Measurements from ENCODE around the gene CFAP46.

The CFAP46 gene

GRCh38 chr10:132985546-132985900 lies 43.2 kb upstream of the CFAP46 start:
- 93 to 94% methylated on average over 3 to 4 of the region's 6 CpGs for WGBS, 2 experiments (ENCODE audit: insufficient coverage in 2 of 2)
- Histone ChIP-seq H3K4me1 (ENCODE audit: control insufficient read depth, insufficient read depth, low read length, poor library complexity, severe bottlenecking) (peaks cover 7% of the 10 kb centered on the region), H3K27ac (ENCODE audit: low read depth, low read length, severe bottlenecking) (no peak overlapping the region), H3K4me3 (ENCODE audit: extremely low read depth, insufficient read depth, low read length, poor library complexity, severe bottlenecking) (no peak overlapping the region), H3K9me3 (ENCODE audit: control insufficient read depth, low read length) (no peaks in the 10 kb centered on the region), H3K36me3 (ENCODE audit: control insufficient read depth, insufficient read depth, low read length) (no peaks in the 10 kb centered on the region)

DNA sequence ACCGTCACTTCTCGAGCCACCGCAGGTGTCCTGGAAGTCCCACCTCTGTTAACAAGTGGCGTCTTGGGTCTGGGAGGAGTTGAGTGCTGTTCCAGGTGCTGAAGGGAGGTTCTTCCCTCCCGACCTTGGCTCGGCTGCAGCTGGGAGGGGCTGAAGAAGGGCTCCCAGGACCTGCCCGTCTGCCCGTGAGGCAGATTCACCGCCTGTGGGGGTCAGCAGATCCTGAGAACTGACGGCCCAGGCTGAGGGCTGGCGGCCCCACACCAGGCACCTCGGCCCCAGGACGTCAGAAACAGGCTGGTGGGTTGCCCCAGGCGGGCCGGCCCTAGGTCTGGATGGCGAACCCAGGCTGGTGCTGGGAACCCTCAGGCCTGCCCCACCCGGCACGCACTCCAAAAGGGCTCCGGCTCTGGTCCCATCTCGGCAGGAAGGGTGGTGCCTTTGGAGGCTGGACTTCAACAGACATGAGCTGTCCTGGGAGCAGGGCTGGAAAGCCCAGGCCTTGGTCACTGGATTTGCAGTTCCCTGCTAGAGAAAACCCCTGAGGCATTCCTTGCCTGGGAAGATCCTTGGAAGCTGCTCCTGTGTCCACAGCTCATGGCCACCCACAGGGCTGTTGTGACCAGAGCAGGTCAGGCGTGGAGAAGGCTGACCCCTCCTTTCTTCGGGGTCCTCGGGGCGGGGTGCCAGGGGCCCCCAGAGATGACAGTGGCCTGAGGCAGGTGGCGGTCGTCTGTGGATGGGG lies 42.6 kb upstream of the CFAP46 start:
- Histone ChIP-seq H3K4me1 (ENCODE audit: control insufficient read depth, insufficient read depth, low read length, poor library complexity, severe bottlenecking) (peaks cover 7% of the 10 kb centered on the region), H3K4me3 (ENCODE audit: extremely low read depth, insufficient read depth, low read length, poor library complexity, severe bottlenecking) (no peak overlapping the region), H3K36me3 (ENCODE audit: control insufficient read depth, insufficient read depth, low read length) (no peaks in the 10 kb centered on the region), H3K9me3 (ENCODE audit: control insufficient read depth, low read length) (no peaks in the 10 kb centered on the region), H3K27ac (ENCODE audit: low read depth, low read length, severe bottlenecking) (no peak overlapping the region)
- WGBS, 2 experiments (ENCODE audit: insufficient coverage in 2 of 2), result 57 to 58% methylated on average over 25 of the region's 26 CpGs

GRCh38 chr10:132984008-132984295 lies 41.6 kb upstream of the CFAP46 start:
- Histone ChIP-seq H3K4me1 (ENCODE audit: control insufficient read depth, insufficient read depth, low read length, poor library complexity, severe bottlenecking) (peaks cover 7% of the 10 kb centered on the region), H3K9me3 (ENCODE audit: control insufficient read depth, low read length) (no peaks in the 10 kb centered on the region), H3K27ac (ENCODE audit: low read depth, low read length, severe bottlenecking) (no peak overlapping the region), H3K4me3 (ENCODE audit: extremely low read depth, insufficient read depth, low read length, poor library complexity, severe bottlenecking) (no peak overlapping the region), H3K36me3 (ENCODE audit: control insufficient read depth, insufficient read depth, low read length) (no peaks in the 10 kb centered on the region)
- 88 to 91% methylated on average over 28 to 29 of the region's 29 CpGs for WGBS, 2 experiments (ENCODE audit: insufficient coverage in 2 of 2)

DNA sequence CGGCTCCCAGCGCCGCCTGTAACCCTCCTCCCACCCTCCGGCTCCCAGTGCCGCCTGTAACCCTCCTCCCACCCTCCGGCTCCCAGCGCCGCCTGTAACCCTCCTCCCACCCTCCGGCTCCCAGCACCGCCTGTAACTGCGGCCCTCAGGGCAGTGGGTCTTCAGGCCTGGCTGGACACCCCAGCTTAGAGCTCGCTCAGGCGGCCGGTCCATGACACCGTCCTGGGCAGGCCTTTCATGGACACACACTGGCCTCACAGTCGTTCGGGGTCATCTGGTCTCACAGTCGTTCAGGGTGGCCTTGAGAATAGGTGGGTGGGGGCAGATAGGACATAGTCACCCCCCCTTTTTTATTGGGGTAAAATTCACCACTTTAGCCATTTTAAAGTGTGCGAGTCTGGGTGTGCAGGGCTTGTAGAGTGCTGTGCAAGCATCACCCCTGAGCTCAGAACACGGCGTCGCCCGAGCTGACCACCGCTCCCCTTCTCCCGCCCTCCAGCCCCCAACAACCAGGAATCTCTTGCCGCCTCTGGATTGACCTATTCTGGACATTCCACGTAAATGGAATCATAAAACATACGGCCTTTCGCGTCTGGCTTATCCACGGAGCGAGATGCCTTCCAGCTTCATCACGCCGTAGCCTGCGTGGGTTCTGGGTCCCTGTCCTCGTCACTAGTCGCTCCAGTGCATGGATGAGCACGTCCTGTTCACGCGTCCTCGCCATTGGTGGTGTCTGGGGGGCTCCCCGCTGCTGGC lies 41.1 kb upstream of the CFAP46 start:
- Histone ChIP-seq H3K4me3 (ENCODE audit: extremely low read depth, insufficient read depth, low read length, poor library complexity, severe bottlenecking) (no peak overlapping the region), H3K4me1 (ENCODE audit: control insufficient read depth, insufficient read depth, low read length, poor library complexity, severe bottlenecking) (peaks cover 7% of the 10 kb centered on the region), H3K27ac (ENCODE audit: low read depth, low read length, severe bottlenecking) (no peak overlapping the region), H3K9me3 (ENCODE audit: control insufficient read depth, low read length) (no peaks in the 10 kb centered on the region), H3K36me3 (ENCODE audit: control insufficient read depth, insufficient read depth, low read length) (no peaks in the 10 kb centered on the region)
- WGBS, 2 experiments (ENCODE audit: insufficient coverage in 2 of 2), result 94 to 97% methylated on average over 28 to 33 of the region's 42 CpGs

DNA sequence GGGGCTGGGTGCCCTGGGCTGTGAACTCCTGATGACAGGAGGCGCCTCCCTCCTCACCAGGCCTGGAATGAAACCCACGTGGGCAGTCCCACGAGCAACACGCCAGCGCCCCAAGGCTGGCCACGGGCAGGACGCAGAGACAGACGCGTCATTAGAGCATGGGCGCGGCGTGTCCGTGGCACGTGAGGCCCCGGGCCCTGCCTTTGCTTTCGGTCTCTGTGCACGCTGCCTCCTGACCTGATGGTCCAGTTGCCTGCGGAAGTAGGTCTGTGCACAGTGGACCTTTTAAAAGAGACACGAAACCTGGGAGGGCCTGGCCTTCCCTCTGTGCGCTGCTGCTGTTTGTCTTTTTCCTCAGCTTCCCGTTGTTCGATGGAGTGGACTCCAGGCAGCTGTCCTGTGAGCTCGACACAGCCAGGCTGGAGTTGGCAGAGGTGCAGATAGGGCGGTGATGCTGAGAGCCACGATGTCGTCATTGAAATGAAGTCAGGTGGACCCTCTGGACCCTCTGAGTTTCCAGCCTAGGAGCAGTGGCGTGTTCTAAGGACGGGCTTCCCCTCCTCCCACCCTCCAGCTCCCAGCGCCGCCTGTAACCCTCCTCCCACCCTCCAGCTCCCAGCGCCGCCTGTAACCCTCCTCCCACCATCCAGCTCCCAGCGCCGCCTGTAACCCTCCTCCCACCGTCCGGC lies 40.1 kb upstream of the CFAP46 start:
- Histone ChIP-seq H3K36me3 (ENCODE audit: control insufficient read depth, insufficient read depth, low read length) (no peaks in the 10 kb centered on the region), H3K9me3 (ENCODE audit: control insufficient read depth, low read length) (no peaks in the 10 kb centered on the region), H3K4me1 (ENCODE audit: control insufficient read depth, insufficient read depth, low read length, poor library complexity, severe bottlenecking) (peaks cover 7% of the 10 kb centered on the region), H3K27ac (ENCODE audit: low read depth, low read length, severe bottlenecking) (no peak overlapping the region), H3K4me3 (ENCODE audit: extremely low read depth, insufficient read depth, low read length, poor library complexity, severe bottlenecking) (no peak overlapping the region)
- WGBS, 2 experiments (ENCODE audit: insufficient coverage in 2 of 2), result 89% methylated on average over 24 to 28 of the region's 36 CpGs

DNA sequence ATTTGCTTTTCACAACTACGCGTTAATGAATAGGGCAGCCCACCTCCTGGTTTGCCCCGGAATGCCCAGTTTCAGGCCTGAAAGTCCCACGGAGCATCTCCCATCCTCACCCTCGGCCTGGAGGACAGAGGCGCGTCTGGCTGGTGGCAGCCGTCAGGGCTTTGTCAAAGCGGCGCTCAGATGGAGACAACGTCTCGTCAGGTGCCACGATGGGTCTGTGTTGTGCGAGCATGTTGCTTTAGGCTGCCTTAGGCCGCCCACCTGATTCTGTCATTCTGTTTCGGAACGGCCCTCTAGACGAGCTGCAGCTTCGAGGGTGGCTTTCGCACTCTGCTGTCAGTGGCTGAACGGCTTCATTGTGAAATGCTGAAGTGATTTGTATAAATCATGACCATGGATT lies 39.4 kb upstream of the CFAP46 start:
- Histone ChIP-seq H3K27ac (ENCODE audit: low read depth, low read length, severe bottlenecking) (no peak overlapping the region), H3K4me3 (ENCODE audit: extremely low read depth, insufficient read depth, low read length, poor library complexity, severe bottlenecking) (no peak overlapping the region), H3K9me3 (ENCODE audit: control insufficient read depth, low read length) (no peaks in the 10 kb centered on the region), H3K36me3 (ENCODE audit: control insufficient read depth, insufficient read depth, low read length) (no peaks in the 10 kb centered on the region), H3K4me1 (ENCODE audit: control insufficient read depth, insufficient read depth, low read length, poor library complexity, severe bottlenecking) (peaks cover 7% of the 10 kb centered on the region)
- 85 to 90% methylated on average over 20 to 21 of the region's 21 CpGs for WGBS, 2 experiments (ENCODE audit: insufficient coverage in 2 of 2)

GRCh38 chr10:132981173-132981555 lies 38.8 kb upstream of the CFAP46 start:
- H3K4me1 ChIP-seq (ENCODE audit: control insufficient read depth, insufficient read depth, low read length, poor library complexity, severe bottlenecking), result peaks cover 7% of the 10 kb centered on the region
- no peak overlapping the region for H3K4me3 ChIP-seq (ENCODE audit: extremely low read depth, insufficient read depth, low read length, poor library complexity, severe bottlenecking)
- H3K36me3 ChIP-seq (ENCODE audit: control insufficient read depth, insufficient read depth, low read length), result no peaks in the 10 kb centered on the region
- H3K27ac ChIP-seq (ENCODE audit: low read depth, low read length, severe bottlenecking), result no peak overlapping the region
- 92% methylated on average over 13 to 17 of the region's 17 CpGs for WGBS, 2 experiments (ENCODE audit: insufficient coverage in 2 of 2)
- no peaks in the 10 kb centered on the region for H3K9me3 ChIP-seq (ENCODE audit: control insufficient read depth, low read length)

DNA sequence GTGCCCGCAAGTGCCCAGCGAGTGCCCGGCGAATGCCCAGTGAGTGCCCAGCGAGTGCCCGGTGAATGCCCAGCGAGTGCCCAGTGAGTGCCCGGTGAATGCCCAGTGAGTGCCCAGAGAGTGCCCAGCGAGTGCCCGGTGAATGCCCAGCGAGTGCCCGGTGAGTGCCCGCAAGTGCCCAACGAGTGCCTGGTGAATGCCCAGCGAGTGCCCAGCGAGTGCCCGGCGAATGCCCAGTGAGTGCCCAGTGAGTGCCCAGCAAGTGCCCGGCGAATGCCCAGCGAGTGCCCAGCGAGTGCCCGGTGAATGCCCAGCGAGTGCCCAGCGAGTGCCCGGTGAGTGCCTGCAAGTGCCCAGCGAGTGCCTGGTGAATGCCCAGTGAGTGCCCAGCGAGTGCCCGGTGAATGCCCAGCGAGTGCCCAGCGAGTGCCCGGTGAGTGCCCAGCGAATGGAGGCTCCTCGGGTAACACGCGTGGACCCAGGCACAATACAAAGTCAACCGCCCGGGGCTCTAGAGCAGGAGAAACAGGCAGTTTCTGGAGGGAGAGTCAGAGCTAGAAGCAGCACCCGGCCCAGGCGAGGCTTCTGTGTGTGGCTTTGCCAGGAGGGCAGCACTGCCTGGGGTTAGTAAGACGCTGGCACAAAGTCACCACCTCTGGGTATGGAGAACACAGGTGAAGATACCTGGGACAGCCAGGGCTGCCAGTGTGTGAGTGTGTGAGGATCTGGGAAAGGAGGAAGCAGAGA lies 38.2 kb upstream of the CFAP46 start:
- 88 to 89% methylated on average over 39 to 41 of the region's 41 CpGs for WGBS, 2 experiments (ENCODE audit: insufficient coverage in 2 of 2)
- Histone ChIP-seq H3K9me3 (ENCODE audit: control insufficient read depth, low read length) (no peaks in the 10 kb centered on the region), H3K4me3 (ENCODE audit: extremely low read depth, insufficient read depth, low read length, poor library complexity, severe bottlenecking) (no peak overlapping the region), H3K4me1 (ENCODE audit: control insufficient read depth, insufficient read depth, low read length, poor library complexity, severe bottlenecking) (peaks cover 7% of the 10 kb centered on the region), H3K27ac (ENCODE audit: low read depth, low read length, severe bottlenecking) (no peak overlapping the region), H3K36me3 (ENCODE audit: control insufficient read depth, insufficient read depth, low read length) (no peaks in the 10 kb centered on the region)

DNA sequence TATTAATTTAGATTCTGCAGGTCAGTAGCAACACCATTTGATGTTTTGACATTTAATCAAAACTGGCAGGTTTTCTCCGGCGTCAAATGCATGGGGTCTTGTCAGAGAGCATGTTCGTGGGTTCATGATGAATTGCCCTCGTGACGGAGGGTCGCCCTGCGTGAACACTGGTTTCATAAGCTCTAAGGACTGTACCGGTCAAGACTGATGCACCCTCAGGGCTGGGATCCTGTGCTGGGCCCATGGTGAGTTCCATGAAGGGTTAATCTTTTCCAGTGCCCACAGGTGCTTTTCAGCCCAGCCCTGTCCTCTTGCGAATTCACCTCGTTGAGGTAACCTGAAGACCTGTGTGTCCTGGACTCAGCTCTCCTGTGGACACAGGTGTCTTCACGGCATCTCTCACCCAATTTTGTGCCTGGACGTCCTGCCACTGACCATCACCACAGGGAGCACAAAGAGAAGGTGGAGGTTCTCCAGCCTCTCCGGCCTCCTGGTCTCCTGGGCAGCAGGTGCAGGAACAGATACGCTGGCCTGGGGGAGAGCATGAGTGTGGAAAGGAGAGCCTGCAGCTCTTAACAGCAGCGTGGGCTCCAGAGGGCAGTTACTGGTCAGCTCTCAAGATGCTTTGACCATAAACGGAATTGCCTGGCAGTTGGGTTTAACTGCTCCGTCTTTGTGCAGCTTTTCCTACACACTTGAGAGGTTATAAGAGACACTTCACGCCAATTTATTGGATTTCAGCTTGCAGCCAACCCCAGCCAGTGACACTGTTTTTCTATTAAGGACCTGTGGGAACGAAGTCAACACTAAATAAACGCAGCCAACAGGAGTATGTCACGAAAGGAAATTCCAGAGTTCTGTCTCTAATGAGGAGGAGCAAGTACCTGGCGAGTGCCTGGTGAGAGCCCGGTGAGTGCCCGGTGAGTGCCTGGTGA lies 37.4 kb upstream of the CFAP46 start:
- Histone ChIP-seq H3K27ac (ENCODE audit: low read depth, low read length, severe bottlenecking) (no peak overlapping the region), H3K9me3 (ENCODE audit: control insufficient read depth, low read length) (no peaks in the 10 kb centered on the region), H3K4me3 (ENCODE audit: extremely low read depth, insufficient read depth, low read length, poor library complexity, severe bottlenecking) (no peak overlapping the region), H3K4me1 (ENCODE audit: control insufficient read depth, insufficient read depth, low read length, poor library complexity, severe bottlenecking) (peaks cover 5% of the 10 kb centered on the region), H3K36me3 (ENCODE audit: control insufficient read depth, insufficient read depth, low read length) (no peaks in the 10 kb centered on the region)
- 86 to 89% methylated on average over 23 to 24 of the region's 24 CpGs for WGBS, 2 experiments (ENCODE audit: insufficient coverage in 2 of 2)

GRCh38 chr10:132978542-132978941 lies 36.2 kb upstream of the CFAP46 start:
- no peak overlapping the region for H3K27ac ChIP-seq (ENCODE audit: low read depth, low read length, severe bottlenecking)
- H3K36me3 ChIP-seq (ENCODE audit: control insufficient read depth, insufficient read depth, low read length), result no peaks in the 10 kb centered on the region
- 92 to 95% methylated on average over 5 to 8 of the region's 9 CpGs for WGBS, 2 experiments (ENCODE audit: insufficient coverage in 2 of 2)
- H3K4me1 ChIP-seq (ENCODE audit: control insufficient read depth, insufficient read depth, low read length, poor library complexity, severe bottlenecking), result no peaks in the 10 kb centered on the region
- no peaks in the 10 kb centered on the region for H3K9me3 ChIP-seq (ENCODE audit: control insufficient read depth, low read length)
- no peak overlapping the region for H3K4me3 ChIP-seq (ENCODE audit: extremely low read depth, insufficient read depth, low read length, poor library complexity, severe bottlenecking)

All from mesodermal cell (in vitro differentiated cells).